ENCODE results near the gene KIF18A. TPM values are rescaled to one million over a fixed set of nuclear protein-coding genes. Genes with fewer than 3 reads are reported as not detected.
A peak's percentile ranks its signal among the peaks of the same experiment; 100 is the strongest.
"Not testable (repeated sequence)": the region's sequence is repeated elsewhere in the genome, so short reads cannot be mapped to it uniquely, and the experiment has no call there.

The KIF18A gene
- total RNA-seq, 1 donor from 2014 or later, result 19.1 TPM

GRCh38 chr11:28102300-28102699, 5.7 kb downstream of the KIF18A start:
- H3K4me3 Mint-ChIP-seq (ENCODE audit: low read depth); H3K27me3 Mint-ChIP-seq (ENCODE audit: low read depth); DNase-seq (ENCODE audit: low spot score); intact Hi-C loops (cut with micrococcal nuclease); H3K9me3 Mint-ChIP-seq: not testable (repeated sequence)
- Mint-ChIP-seq H3K4me1 (ENCODE audit: low read depth) (peaks cover 35% of the 10 kb centered on the region), H3K27ac (peak overlapping the region; percentile 11), H3K36me3 (ENCODE audit: low read depth) (peaks cover 14% of the 10 kb centered on the region)

DNA sequence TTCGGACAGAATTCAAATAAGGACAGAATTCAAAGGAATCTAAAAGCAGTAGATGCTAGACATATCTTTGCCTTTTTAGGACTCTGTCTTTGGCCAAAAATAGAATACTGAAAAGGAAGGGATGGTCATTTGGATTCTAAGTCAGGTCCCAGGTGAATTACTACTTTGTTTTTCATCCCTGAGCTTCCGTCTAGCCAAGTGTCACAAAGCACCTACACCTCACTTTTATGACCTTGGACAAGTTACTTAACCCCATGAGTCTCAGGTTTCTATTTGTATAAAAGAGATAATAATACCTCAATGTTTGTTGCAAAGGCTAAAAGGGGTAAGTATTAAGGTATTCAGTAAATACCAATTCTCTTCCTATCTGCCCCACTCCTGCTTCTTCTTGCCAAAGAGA, 7.3 kb downstream of the KIF18A start:
- no peaks in the 10 kb centered on the region for H3K27me3 Mint-ChIP-seq (ENCODE audit: low read depth)
- no peak overlapping the region for H3K4me3 Mint-ChIP-seq (ENCODE audit: low read depth)
- no peak for DNase-seq (ENCODE audit: low spot score)
- no peak overlapping the region for H3K27ac Mint-ChIP-seq
- no peaks in the 10 kb centered on the region for H3K9me3 Mint-ChIP-seq
- peaks cover 20% of the 10 kb centered on the region for H3K36me3 Mint-ChIP-seq (ENCODE audit: low read depth)
- intact Hi-C loops (cut with micrococcal nuclease), result no loop called here
- H3K4me1 Mint-ChIP-seq (ENCODE audit: low read depth), result peaks cover 31% of the 10 kb centered on the region

DNA sequence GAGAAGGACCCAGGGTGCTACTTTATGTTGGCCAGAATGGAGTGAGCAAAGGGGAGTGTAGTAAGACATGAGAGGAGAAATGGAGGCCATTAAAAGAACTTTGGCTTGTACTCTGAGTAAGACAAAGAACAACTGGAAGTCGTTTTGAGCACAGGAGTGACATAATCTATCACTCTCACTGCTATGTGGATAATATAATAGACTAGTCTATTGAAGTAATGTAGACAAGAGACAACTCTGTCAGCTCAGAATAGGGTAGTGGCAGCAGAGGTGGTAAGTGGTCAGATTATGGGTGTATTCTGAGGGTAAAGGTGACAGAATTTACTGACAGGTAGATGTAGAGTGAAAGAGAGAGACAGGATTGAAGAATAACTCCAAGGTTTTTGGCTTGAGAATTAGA, 8.2 kb downstream of the KIF18A start:
- H3K4me3 Mint-ChIP-seq (ENCODE audit: low read depth), result no peak overlapping the region
- no peak overlapping the region for H3K27ac Mint-ChIP-seq
- H3K36me3 Mint-ChIP-seq (ENCODE audit: low read depth), result peaks cover 28% of the 10 kb centered on the region
- intact Hi-C loops (cut with micrococcal nuclease), result no loop called here
- no peaks in the 10 kb centered on the region for H3K9me3 Mint-ChIP-seq
- no peaks in the 10 kb centered on the region for H3K27me3 Mint-ChIP-seq (ENCODE audit: low read depth)
- H3K4me1 Mint-ChIP-seq (ENCODE audit: low read depth), result peaks cover 30% of the 10 kb centered on the region
- no peak for DNase-seq (ENCODE audit: low spot score)

DNA sequence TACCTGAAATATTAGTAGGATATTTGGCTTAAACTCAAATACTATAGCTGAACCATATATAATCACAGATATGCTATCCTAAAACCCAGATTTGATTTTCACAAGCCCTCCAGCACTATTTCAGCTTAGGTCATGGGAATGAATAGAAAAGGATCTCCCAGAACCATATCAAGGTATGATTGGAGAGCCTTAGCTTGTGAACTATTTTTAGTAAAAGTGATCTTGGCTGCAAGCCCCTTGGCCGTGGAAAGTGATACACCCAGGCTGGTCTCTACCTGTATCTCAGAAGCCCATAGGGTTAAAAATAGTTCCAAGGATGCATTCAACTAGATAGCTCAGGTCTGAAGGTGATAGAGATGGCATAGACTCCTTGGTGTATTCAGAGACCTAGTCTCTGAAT, 9.7 kb downstream of the KIF18A start:
- Mint-ChIP-seq H3K9me3 (no peaks in the 10 kb centered on the region), H3K4me1 (ENCODE audit: low read depth) (peaks cover 25% of the 10 kb centered on the region), H3K27me3 (ENCODE audit: low read depth) (no peaks in the 10 kb centered on the region), H3K36me3 (ENCODE audit: low read depth) (peaks cover 37% of the 10 kb centered on the region), H3K27ac (no peak overlapping the region), H3K4me3 (ENCODE audit: low read depth) (no peak overlapping the region)
- DNase-seq (ENCODE audit: low spot score), result no peak
- intact Hi-C loops (cut with micrococcal nuclease), result no loop called here

GRCh38 chr11:28092786-28093185, 15.2 kb downstream of the KIF18A start:
- Mint-ChIP-seq H3K36me3 (ENCODE audit: low read depth) (peaks cover 38% of the 10 kb centered on the region), H3K4me1 (ENCODE audit: low read depth) (peaks cover 7% of the 10 kb centered on the region), H3K27me3 (ENCODE audit: low read depth) (no peaks in the 10 kb centered on the region), H3K9me3 (no peaks in the 10 kb centered on the region), H3K4me3 (ENCODE audit: low read depth) (no peak overlapping the region), H3K27ac (no peak overlapping the region)
- no peak for DNase-seq (ENCODE audit: low spot score)
- intact Hi-C loops (cut with micrococcal nuclease), result no loop called here

- H3K36me3 Mint-ChIP-seq (ENCODE audit: low read depth), result peaks cover 33% of the 10 kb centered on the region
- no peak overlapping the region for H3K27ac Mint-ChIP-seq
- no peaks in the 10 kb centered on the region for H3K27me3 Mint-ChIP-seq (ENCODE audit: low read depth)
- H3K9me3 Mint-ChIP-seq, result no peaks in the 10 kb centered on the region
- DNase-seq (ENCODE audit: low spot score), result no peak
- no peak overlapping the region for H3K4me3 Mint-ChIP-seq (ENCODE audit: low read depth)
- intact Hi-C loops (cut with micrococcal nuclease), result no loop called here
- peaks cover 3% of the 10 kb centered on the region for H3K4me1 Mint-ChIP-seq (ENCODE audit: low read depth)
Measured at GRCh38 chr11:28090052-28090749, 17.8 kb downstream of the KIF18A start.

- Mint-ChIP-seq H3K36me3 (ENCODE audit: low read depth) (peaks cover 28% of the 10 kb centered on the region), H3K27me3 (ENCODE audit: low read depth) (no peaks in the 10 kb centered on the region)
Measured at GRCh38 chr11:28089378-28089777, 18.6 kb downstream of the KIF18A start.

GRCh38 chr11:28087693-28088092, 20.3 kb downstream of the KIF18A start:
- DNase-seq (ENCODE audit: low spot score); intact Hi-C loops (cut with micrococcal nuclease); H3K4me3 Mint-ChIP-seq (ENCODE audit: low read depth); H3K27me3 Mint-ChIP-seq (ENCODE audit: low read depth); H3K27ac Mint-ChIP-seq; H3K4me1 Mint-ChIP-seq (ENCODE audit: low read depth); H3K9me3 Mint-ChIP-seq: not testable (repeated sequence)
- peaks cover 27% of the 10 kb centered on the region for H3K36me3 Mint-ChIP-seq (ENCODE audit: low read depth)

More at GRCh38 chr11:28089378-28089777, 18.6 kb downstream of the KIF18A start:
- Mint-ChIP-seq H3K9me3 (no peaks in the 10 kb centered on the region), H3K4me1 (ENCODE audit: low read depth) (peaks cover 2% of the 10 kb centered on the region), H3K4me3 (ENCODE audit: low read depth) (no peak overlapping the region), H3K27ac (no peak overlapping the region)
- intact Hi-C loops (cut with micrococcal nuclease), result no loop called here
- no peak for DNase-seq (ENCODE audit: low spot score)

GRCh38 chr11:28087192-28087591, 20.8 kb downstream of the KIF18A start:
- peaks cover 29% of the 10 kb centered on the region for H3K36me3 Mint-ChIP-seq (ENCODE audit: low read depth)
- H3K4me1 Mint-ChIP-seq (ENCODE audit: low read depth); H3K27ac Mint-ChIP-seq; intact Hi-C loops (cut with micrococcal nuclease); DNase-seq (ENCODE audit: low spot score); H3K27me3 Mint-ChIP-seq (ENCODE audit: low read depth); H3K4me3 Mint-ChIP-seq (ENCODE audit: low read depth); H3K9me3 Mint-ChIP-seq: not testable (repeated sequence)

DNA sequence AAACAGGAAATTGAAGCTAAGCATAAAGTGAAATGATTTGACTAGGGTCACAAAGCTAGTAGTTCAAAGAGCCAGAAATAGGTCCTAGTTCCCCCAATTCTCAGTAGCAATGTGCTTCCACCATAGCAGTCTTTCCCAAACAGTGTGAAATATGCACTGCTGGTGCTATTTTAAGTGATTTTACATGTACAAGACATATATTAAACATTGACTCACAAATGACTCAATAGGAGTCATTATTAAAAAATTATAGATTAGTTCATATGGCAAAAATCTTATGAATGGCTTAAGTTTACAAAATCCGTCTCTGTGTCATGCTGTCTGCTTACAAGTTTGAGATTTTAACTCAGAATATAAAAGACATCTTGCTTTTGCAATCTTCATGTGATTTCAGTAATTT, 21.4 kb downstream of the KIF18A start:
- no peaks in the 10 kb centered on the region for H3K9me3 Mint-ChIP-seq
- no peak overlapping the region for H3K4me3 Mint-ChIP-seq (ENCODE audit: low read depth)
- H3K27ac Mint-ChIP-seq, result no peak overlapping the region
- no peaks in the 10 kb centered on the region for H3K4me1 Mint-ChIP-seq (ENCODE audit: low read depth)
- DNase-seq (ENCODE audit: low spot score), result no peak
- H3K36me3 Mint-ChIP-seq (ENCODE audit: low read depth), result peaks cover 34% of the 10 kb centered on the region
- intact Hi-C loops (cut with micrococcal nuclease), result no loop called here
- H3K27me3 Mint-ChIP-seq (ENCODE audit: low read depth), result no peaks in the 10 kb centered on the region

- no peak overlapping the region for H3K4me3 Mint-ChIP-seq (ENCODE audit: low read depth)
- H3K36me3 Mint-ChIP-seq (ENCODE audit: low read depth), result peaks cover 38% of the 10 kb centered on the region
- intact Hi-C loops (cut with micrococcal nuclease), result no loop called here
- DNase-seq (ENCODE audit: low spot score), result no peak
- no peak overlapping the region for H3K27ac Mint-ChIP-seq
- H3K27me3 Mint-ChIP-seq (ENCODE audit: low read depth), result no peaks in the 10 kb centered on the region
- no peaks in the 10 kb centered on the region for H3K9me3 Mint-ChIP-seq
- no peaks in the 10 kb centered on the region for H3K4me1 Mint-ChIP-seq (ENCODE audit: low read depth)
Measured at GRCh38 chr11:28083118-28083517, 24.8 kb downstream of the KIF18A start.

DNA sequence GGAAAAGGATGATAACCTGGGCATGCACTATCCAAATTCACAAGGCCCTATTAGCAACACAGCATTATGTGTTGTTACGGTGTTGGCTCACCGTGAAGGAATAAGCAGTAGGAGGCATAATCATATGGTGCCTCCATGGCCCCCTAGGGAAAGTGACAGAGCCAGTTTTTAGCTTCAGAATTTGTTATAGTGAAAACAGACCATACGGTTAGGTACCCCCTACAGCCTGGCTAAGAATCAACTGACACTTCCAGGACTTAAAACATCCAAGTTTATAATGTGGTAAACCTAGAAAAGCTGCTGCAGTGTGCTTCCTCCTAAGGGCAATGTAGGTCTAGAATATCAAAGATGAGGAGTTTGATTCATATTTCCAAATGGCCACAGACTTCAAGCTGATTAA, 30.4 kb downstream of the KIF18A start:
- no peaks in the 10 kb centered on the region for H3K4me1 Mint-ChIP-seq (ENCODE audit: low read depth)
- intact Hi-C loops (cut with micrococcal nuclease), result no loop called here
- peaks cover 34% of the 10 kb centered on the region for H3K36me3 Mint-ChIP-seq (ENCODE audit: low read depth)
- no peak overlapping the region for H3K27ac Mint-ChIP-seq
- DNase-seq (ENCODE audit: low spot score), result no peak
- H3K27me3 Mint-ChIP-seq (ENCODE audit: low read depth), result no peaks in the 10 kb centered on the region
- H3K4me3 Mint-ChIP-seq (ENCODE audit: low read depth), result no peak overlapping the region
- H3K9me3 Mint-ChIP-seq, result no peaks in the 10 kb centered on the region

DNA sequence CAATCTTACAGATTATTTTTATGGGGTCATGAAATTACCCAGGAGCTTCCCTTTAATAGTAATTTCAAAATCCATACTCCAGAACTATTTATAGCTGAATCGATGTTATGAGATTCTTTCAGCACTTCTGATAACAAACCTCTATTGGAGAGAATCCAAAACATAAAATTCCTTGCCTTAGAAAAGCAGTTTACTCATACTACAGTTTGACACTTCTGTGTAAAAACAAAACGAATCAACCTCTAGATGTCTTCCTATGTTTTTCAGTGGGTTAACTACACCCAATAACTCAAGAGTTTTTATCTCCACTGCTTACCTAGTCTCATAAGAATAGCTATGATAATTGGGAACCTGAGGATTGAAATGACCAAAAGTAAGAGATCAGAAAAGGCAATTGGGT, 35.6 kb downstream of the KIF18A start:
- Mint-ChIP-seq H3K36me3 (ENCODE audit: low read depth) (peaks cover 35% of the 10 kb centered on the region), H3K9me3 (no peaks in the 10 kb centered on the region), H3K4me3 (ENCODE audit: low read depth) (no peak overlapping the region), H3K4me1 (ENCODE audit: low read depth) (peaks cover 1% of the 10 kb centered on the region), H3K27ac (no peak overlapping the region), H3K27me3 (ENCODE audit: low read depth) (no peaks in the 10 kb centered on the region)
- intact Hi-C loops (cut with micrococcal nuclease), result loop anchor here (5.0 kb wide), 1 partner anchor 35 kb away; the partner anchor contains the start of genes KIF18A and METTL15
- DNase-seq (ENCODE audit: low spot score), result no peak
